Right lobe of liver (tissue), 4 donors: ENCODE data around the gene CFAP221.

ENCODE experiments used
- POLR2A ChIP-seq: fragments of 450-650 bp; IDR thresholded peaks from one replicate; pipeline ENCODE4 v1.6.1; 2017; ENCODE audit warnings: antibody characterized with exemption, mild to moderate bottlenecking
- TF ChIP-seq, protein P1 (sequence below), 4 donors: fragments of 200-600 bp in 3 of 4; fragments of 450-650 bp in 1 of 4; IDR thresholded peaks; one replicate each; pipeline versions ENCODE4 v1.5.1 to v1.8.0; 2016 to 2022; ENCODE audit warnings: antibody characterized with exemption in 4 of 4, mild to moderate bottlenecking in 2 of 4
- donor health status: DM: no; HTN: no; CAD: no.
- donor health status: DM: no; HTN: no; CAD: no.
- donor health status: DM: no; HTN: yes; CAD: no.

DNA sequence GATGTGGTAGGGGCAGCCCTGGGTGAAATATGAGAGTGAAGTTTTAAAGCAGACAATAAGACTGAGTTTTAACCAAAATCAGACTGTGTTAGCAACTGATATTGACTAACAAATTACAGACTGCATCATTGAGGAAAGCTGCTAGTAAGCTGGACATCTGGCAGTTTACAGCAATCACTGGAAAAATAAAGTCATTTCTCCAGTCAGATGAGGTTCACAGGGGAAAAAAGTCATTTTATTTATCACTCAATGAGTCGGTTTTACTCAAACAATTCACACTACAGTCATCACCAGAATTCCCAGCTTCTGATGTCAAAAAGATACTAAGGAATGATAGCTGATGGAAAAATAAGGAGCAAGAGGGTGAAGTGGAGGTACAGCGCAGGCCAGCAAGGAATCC, 124.3 kb downstream of the CFAP221 start:
- TF ChIP-seq, protein P1, sequence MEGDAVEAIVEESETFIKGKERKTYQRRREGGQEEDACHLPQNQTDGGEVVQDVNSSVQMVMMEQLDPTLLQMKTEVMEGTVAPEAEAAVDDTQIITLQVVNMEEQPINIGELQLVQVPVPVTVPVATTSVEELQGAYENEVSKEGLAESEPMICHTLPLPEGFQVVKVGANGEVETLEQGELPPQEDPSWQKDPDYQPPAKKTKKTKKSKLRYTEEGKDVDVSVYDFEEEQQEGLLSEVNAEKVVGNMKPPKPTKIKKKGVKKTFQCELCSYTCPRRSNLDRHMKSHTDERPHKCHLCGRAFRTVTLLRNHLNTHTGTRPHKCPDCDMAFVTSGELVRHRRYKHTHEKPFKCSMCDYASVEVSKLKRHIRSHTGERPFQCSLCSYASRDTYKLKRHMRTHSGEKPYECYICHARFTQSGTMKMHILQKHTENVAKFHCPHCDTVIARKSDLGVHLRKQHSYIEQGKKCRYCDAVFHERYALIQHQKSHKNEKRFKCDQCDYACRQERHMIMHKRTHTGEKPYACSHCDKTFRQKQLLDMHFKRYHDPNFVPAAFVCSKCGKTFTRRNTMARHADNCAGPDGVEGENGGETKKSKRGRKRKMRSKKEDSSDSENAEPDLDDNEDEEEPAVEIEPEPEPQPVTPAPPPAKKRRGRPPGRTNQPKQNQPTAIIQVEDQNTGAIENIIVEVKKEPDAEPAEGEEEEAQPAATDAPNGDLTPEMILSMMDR (IDR thresholded peaks at IDR 0.05), result no peak
- no peak for TF ChIP-seq POLR2A
